Activated naive CD8-positive, alpha-beta T cell treated with anti-CD3 and anti-CD28 coated beads, Interleukin-2, amount 10 ng/mL, durations not matched to agents 7 days and 5 days (primary cell): Measurements from ENCODE around the gene SUSD3. TPM values are rescaled to one million over a fixed set of nuclear protein-coding genes. Genes with fewer than 3 reads are reported as not detected.
A peak's percentile ranks its signal among the peaks of the same experiment; 100 is the strongest.

Experiments
- ATAC-seq: fragments of 150-1000 bp; cut with Tn5 transposase; one replicate; pipeline ENCODE4 v1.10.0; 2021; ENCODE audit warnings: low read depth, moderate library complexity
- POLR2A ChIA-PET: fragments of 350-600 bp; sonication (Branson Sonifier 250); formaldehyde crosslinking; loops from one replicate; lab custom pipeline; 2021; ENCODE audit warnings: antibody characterized with exemption; lab: Charles Lee
- DNase-seq: peaks from one replicate; pipeline ENCODE4 v3.0.0; 2021
- H3K27ac Mint-ChIP-seq: one replicate; pipeline ENCODE4 v1.8.0; 2022; ENCODE audit warnings: mild to moderate bottlenecking, mixed read lengths
- H3K27me3 Mint-ChIP-seq: one replicate; pipeline ENCODE4 v1.8.0; 2022; ENCODE audit warnings: mild to moderate bottlenecking, moderate library complexity, mixed read lengths
- H3K36me3 Mint-ChIP-seq: one replicate; pipeline ENCODE4 v1.8.0; 2021; ENCODE audit warnings: mild to moderate bottlenecking, mixed read lengths
- H3K4me1 Mint-ChIP-seq: one replicate; pipeline ENCODE4 v1.8.0; 2021; ENCODE audit warnings: mixed read lengths
- H3K4me3 Mint-ChIP-seq: one replicate; pipeline ENCODE4 v1.8.0; 2022; ENCODE audit warnings: mild to moderate bottlenecking, moderate library complexity, mixed read lengths
- H3K9me3 Mint-ChIP-seq: one replicate; pipeline ENCODE4 v1.8.0; 2021; ENCODE audit warnings: mixed read lengths
- total RNA-seq, 2 experiments: library from RNA; stranded (reverse); gene quantifications; one replicate each; pipeline ENCODE4 v1.2.3, GENCODE V29; 2021

Gene SUSD3
- total RNA-seq, 2 experiments from 2014 or later, result 68.0 to 70.4 TPM

DNA sequence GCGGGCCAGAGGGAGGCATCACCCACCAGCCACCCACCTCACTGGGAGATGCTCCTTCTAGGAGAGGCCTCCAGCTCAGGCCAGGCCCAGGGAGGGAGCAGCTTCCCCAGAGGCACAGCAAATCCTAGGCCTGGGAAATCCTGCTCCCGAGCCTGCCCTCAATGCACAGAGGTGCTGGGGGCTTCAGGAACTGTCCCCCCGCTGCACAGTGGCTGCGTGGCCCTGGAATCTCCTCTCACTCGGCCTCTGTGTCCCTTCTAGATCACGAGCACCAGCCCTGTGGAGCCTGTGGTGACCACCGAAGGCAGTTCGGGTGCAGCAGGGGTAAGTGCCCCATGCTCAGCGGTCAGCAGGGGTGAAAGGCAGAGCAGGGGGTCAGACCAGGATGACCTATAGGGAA, 36.4 kb upstream of the SUSD3 start:
- Mint-ChIP-seq H3K36me3 (peaks cover 36% of the 10 kb centered on the region), H3K9me3 (no peaks in the 10 kb centered on the region), H3K4me1 (peaks cover 42% of the 10 kb centered on the region), H3K27ac (peak overlapping the region; percentile 84), H3K27me3 (no peaks in the 10 kb centered on the region), H3K4me3 (no peak overlapping the region)
- ATAC-seq, result no peak
- POLR2A ChIA-PET, result no interaction called here
- peak; percentile 23 for DNase-seq

DNA sequence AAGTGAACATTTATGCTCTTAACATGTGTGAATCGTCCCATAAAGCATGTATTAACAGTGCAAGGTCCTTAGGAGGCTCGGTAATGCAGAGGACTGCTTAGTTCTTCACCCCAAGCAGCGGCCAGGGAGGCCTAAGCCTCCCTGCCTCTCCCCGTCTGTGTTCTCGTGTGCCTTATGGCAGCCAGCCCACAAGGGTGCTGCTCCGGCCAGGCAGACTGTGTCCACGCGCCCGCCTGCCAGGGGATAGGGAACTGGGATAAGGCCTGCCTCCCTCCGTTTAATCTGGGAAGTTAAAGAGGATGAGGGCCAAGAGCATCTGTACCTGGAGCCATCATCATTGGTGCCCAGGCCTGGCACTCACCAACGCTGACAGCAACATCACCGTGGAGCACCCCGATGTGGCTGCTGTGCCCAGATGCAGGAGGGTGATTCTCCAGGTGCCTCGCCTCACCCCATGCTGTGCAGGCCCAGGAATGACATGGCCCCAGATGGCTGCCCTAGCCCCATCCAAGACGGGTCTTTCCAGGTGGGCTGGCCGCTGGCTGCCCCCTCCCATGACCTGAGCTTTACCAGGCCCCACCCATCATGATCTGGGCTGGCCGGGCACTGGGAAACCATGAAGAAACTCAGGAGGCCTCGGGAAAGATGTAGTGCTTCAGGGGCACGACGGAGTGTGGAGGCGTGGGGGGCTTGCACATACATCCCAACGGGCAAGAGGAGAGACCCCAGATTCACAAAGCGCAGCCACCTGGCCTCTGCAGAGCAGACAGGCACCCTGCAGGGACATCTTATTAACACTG, 35.6 kb upstream of the SUSD3 start:
- no peak for ATAC-seq
- DNase-seq, result no peak
- peaks cover 47% of the 10 kb centered on the region for H3K4me1 Mint-ChIP-seq
- H3K4me3 Mint-ChIP-seq, result no peak overlapping the region
- H3K36me3 Mint-ChIP-seq, result peaks cover 33% of the 10 kb centered on the region
- H3K9me3 Mint-ChIP-seq, result no peaks in the 10 kb centered on the region
- no peaks in the 10 kb centered on the region for H3K27me3 Mint-ChIP-seq
- POLR2A ChIA-PET, result no interaction called here
- peak overlapping the region; percentile 68 for H3K27ac Mint-ChIP-seq

DNA sequence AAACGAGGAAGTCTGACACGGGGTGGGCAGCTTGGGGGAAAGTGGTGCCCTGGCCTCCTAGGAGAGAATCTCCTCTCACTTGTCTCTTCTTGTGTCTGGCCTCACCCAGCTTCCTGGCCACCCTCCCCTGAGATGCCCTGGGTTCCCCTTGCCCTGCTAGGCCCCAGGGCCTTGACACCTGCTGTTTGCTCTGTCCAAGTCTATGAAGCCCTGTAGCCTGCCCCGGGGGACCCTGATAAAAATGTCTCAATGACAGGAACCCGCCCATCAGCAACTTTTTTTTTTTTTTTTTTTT, 35.0 kb upstream of the SUSD3 start:
- H3K4me3 Mint-ChIP-seq, result no peak overlapping the region
- DNase-seq (no peak), ATAC-seq (no peak)
- H3K36me3 Mint-ChIP-seq, result peaks cover 28% of the 10 kb centered on the region
- no peaks in the 10 kb centered on the region for H3K27me3 Mint-ChIP-seq
- H3K27ac Mint-ChIP-seq, result no peak overlapping the region
- POLR2A ChIA-PET, result no interaction called here
- no peaks in the 10 kb centered on the region for H3K9me3 Mint-ChIP-seq
- peaks cover 49% of the 10 kb centered on the region for H3K4me1 Mint-ChIP-seq

DNA sequence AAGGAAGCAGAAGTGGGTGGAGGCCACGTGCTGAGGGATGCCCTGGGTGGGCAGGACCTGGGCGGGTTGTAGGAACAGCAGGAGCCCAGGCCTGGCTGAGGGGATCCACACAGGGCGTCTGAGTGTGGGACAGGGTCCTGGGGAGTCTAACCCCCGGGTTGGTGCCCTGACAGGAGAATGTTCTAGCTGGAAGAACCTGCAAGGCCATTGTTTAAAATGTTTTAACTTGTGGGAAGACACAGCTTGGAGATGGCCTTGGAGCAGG, 33.9 kb upstream of the SUSD3 start:
- peak overlapping the region; percentile 81 for H3K27ac Mint-ChIP-seq
- H3K36me3 Mint-ChIP-seq, result peaks cover 22% of the 10 kb centered on the region
- ATAC-seq, result no peak
- H3K4me3 Mint-ChIP-seq, result peak overlapping the region; percentile 15
- no peak for DNase-seq
- peaks cover 48% of the 10 kb centered on the region for H3K4me1 Mint-ChIP-seq
- H3K9me3 Mint-ChIP-seq, result no peaks in the 10 kb centered on the region
- no peaks in the 10 kb centered on the region for H3K27me3 Mint-ChIP-seq
- POLR2A ChIA-PET, result interaction anchor here (1.0 to 2.2 kb wide), 8 partner anchors 11 to 71 kb away, joined by 3 to 16 read pairs (median 6); no protein-coding TSS in a partner anchor

DNA sequence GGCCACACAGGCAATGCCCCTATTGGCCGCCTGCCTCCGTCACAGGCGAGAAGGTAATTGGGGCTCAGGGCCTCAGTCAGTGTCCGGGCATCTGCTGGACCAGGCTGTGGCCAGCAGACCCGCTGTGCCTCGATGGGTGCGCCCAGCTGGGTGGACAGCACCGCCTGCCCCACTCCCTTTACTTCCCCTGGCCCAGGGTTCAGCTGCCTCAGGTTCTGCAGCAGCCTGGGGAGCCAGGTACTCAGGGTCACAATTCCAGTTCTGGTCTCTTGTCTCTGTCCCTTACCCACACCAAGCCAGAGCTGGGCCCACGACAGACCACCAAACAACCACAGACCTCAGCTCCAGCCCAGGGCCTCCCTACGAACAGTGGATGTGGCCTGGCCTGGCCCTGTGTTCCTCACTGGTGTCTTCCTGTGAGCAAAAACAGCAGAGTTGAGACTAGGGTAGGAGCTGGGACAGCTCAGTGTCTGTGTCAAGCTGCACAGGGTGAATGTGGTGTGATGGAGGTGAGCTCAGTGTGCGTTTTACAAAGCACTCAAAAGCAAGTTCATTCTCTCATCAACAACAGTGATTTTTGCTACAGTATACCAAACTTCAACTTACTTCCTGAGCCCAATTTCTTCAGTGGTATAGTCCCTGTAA, 33.4 kb upstream of the SUSD3 start:
- no peaks in the 10 kb centered on the region for H3K9me3 Mint-ChIP-seq
- DNase-seq, result no peak
- POLR2A ChIA-PET, result interaction anchor here (0.5 to 2.2 kb wide), 17 partner anchors 8 to 74 kb away, joined by 3 to 16 read pairs (median 4); no protein-coding TSS in a partner anchor

DNA sequence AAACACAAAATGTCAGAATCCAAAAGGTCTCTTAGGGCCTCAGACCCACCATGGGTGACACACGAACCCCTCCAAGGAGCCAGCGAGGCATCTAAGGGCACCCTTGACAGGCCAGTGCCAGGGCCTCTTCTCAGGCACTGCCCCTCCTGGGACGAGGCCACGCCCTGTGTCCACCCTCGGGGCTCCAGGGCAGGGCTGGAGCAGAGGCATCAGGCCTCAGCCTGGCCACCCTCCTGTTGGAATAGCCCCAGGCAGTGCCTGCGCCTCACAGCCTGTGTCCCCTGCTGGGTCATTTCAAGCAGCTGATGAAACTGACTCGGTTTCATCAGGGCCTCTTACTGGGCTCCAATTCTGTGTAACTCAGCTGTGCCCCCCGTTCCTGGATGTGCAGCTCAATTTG, 32.8 kb upstream of the SUSD3 start:
- Mint-ChIP-seq H3K4me1 (peaks cover 55% of the 10 kb centered on the region), H3K27me3 (no peaks in the 10 kb centered on the region), H3K27ac (peak overlapping the region; percentile 92), H3K36me3 (peaks cover 31% of the 10 kb centered on the region), H3K9me3 (no peaks in the 10 kb centered on the region), H3K4me3 (peak overlapping the region; percentile 72)
- DNase-seq (no peak), ATAC-seq (no peak)
- POLR2A ChIA-PET, result interaction anchor here (0.5 to 2.2 kb wide), 16 partner anchors 9 to 74 kb away, joined by 3 to 16 read pairs (median 4); no protein-coding TSS in a partner anchor

More for the DNA sequence above, 33.4 kb upstream of the SUSD3 start:
- H3K27ac Mint-ChIP-seq, result peak overlapping the region; percentile 92
- no peaks in the 10 kb centered on the region for H3K27me3 Mint-ChIP-seq
- peaks cover 53% of the 10 kb centered on the region for H3K4me1 Mint-ChIP-seq
- ATAC-seq, result peak; percentile 69
- H3K4me3 Mint-ChIP-seq, result peak overlapping the region; percentile 72
- H3K36me3 Mint-ChIP-seq, result peaks cover 27% of the 10 kb centered on the region

DNA sequence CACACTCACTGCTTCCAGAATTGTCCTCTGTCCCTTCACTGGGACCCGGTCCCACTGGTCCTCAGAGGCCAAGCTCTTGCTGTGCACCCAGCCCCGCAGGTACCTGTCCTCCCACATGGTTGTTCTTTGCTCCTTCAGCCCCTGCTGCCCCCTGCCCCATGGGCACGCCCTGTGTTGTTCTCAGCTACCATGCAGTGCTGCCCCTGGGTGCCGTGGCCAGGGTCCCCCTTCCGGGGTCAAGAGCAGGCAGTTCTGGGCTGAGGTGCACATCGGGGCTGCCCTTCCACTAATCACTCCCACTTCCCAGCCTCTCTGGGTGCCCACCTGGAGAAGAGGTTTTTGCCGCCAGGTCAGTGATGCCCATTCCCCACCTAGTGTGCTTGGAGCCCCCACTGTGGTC, 31.9 kb upstream of the SUSD3 start:
- Mint-ChIP-seq H3K36me3 (peaks cover 37% of the 10 kb centered on the region), H3K27ac (peak overlapping the region; percentile 90), H3K9me3 (no peaks in the 10 kb centered on the region), H3K27me3 (no peaks in the 10 kb centered on the region), H3K4me1 (peaks cover 53% of the 10 kb centered on the region), H3K4me3 (no peak overlapping the region)
- DNase-seq (no peak), ATAC-seq (no peak)
- POLR2A ChIA-PET, result interaction anchor here (1.9 to 2.2 kb wide), 3 partner anchors 33 to 61 kb away, joined by 7 to 16 read pairs (median 12); no protein-coding TSS in a partner anchor

DNA sequence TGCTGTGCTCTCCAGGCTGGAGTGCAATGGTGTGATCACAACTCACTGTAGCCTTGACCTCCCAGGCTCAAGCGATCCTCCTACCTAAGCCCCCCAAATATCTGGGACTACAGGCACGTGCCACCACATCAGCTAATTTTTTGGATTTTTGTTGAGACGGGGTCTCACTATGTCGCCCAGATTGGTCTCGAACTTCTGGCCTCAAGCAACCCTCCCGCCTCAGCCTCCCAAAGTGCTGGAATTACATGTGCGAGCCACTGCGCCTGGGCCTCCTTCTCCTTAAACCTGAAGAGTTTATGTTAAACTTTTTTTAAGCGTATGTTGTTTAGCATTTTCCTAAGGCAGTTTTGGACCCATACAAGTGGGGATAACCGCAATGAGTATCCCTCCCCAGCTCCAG, 30.8 kb upstream of the SUSD3 start:
- Mint-ChIP-seq H3K27ac (peak overlapping the region; percentile 90), H3K36me3 (peaks cover 38% of the 10 kb centered on the region), H3K4me1 (peaks cover 50% of the 10 kb centered on the region), H3K9me3 (no peaks in the 10 kb centered on the region), H3K27me3 (no peaks in the 10 kb centered on the region), H3K4me3 (peak overlapping the region; percentile 74)
- ATAC-seq (no peak), DNase-seq (no peak)
- POLR2A ChIA-PET, result interaction anchor here (0.6 to 2.4 kb wide), 16 partner anchors 13 to 106 kb away, joined by 3 to 25 read pairs (median 5); partner anchors contain the start of genes CARD19 and NINJ1

DNA sequence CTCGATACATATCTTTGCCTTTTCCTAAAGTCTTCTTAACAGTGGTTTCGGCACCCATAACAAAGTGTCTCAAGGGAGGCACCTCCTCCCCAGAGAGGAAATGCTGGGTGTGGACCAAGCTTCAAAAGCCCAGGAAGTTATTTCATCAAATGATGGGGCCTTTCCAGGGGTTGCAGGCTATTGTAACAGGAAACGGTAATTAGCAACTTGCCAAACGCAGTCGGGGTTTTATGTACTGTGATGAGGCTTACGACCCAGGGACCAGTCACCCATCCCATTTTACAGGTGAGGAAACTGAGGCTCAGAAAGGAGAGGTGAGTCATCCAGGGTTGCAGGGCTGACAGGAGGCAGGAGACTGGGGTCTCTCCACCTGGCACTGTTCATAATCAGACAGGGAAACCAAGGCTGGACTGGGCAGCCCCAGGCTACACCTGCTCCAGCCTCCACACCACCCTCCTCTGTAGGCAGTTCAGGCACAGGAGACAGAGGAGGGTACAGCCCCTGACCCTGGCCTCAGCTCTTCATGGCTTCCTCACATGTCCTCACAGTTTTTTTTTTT, 30.0 kb upstream of the SUSD3 start:
- DNase-seq (no peak), ATAC-seq (peak; percentile 84)
- Mint-ChIP-seq H3K27ac (peak overlapping the region; percentile 90), H3K9me3 (no peaks in the 10 kb centered on the region), H3K4me1 (peaks cover 48% of the 10 kb centered on the region), H3K36me3 (peaks cover 39% of the 10 kb centered on the region), H3K4me3 (peak overlapping the region; percentile 74), H3K27me3 (no peaks in the 10 kb centered on the region)
- POLR2A ChIA-PET, result interaction anchor here (0.6 to 2.4 kb wide), 20 partner anchors 13 to 106 kb away, joined by 3 to 25 read pairs (median 5); partner anchors contain the start of genes CARD19 and NINJ1

DNA sequence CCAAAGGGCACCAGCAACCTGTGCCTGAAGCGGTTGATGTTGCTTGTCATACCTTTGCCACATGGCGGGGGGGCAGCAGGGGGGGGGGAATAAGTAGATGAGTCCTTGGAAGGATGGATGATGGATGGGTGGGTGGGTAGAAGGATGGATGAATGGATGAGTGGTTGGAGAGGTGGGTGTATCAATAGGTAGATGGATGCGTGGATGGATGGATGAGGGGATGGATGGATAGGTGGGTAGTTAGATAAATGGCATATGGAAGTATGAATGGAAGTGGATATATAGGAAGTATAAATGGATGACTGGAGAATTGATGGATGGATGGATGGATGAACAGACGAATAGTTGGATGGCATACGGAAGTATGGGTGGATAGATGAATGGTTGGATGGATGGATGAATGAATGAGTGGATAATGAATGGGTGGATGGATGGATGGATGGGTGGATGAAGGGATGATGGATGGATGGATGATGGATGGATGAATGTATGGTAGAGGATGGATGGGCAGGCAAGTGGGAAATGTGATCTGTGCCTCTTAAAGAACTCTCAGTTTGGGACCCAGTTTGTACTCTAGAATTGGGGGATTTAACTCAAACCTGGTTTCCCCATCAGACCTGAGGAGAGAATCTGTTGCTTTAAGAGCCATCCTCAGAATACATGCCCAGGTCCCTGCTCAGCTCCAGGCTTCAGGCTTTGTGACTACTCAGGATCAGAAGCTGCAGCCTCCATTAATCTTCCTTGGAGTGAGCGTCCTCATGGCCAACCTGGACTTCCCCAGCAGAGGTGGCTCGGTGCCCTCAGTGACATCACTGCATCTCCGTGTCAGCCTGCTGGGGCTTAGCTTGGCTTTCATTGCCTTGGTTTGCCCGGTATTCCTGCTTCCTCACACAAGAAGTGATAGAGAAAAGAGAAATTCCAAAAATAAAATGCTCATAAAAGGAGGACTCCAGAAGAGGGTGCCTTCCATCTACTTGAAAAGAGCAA, 27.6 kb upstream of the SUSD3 start:
- peaks cover 37% of the 10 kb centered on the region for H3K36me3 Mint-ChIP-seq
- H3K27me3 Mint-ChIP-seq, result no peaks in the 10 kb centered on the region
- ATAC-seq, result no peak
- H3K4me1 Mint-ChIP-seq, result peaks cover 38% of the 10 kb centered on the region
- H3K4me3 Mint-ChIP-seq, result peak overlapping the region; percentile 25
- peak overlapping the region; percentile 89 for H3K27ac Mint-ChIP-seq
- DNase-seq, result no peak
- POLR2A ChIA-PET, result interaction anchor here (0.6 kb wide), 1 partner anchor 11 kb away, joined by 6 read pairs; no protein-coding TSS in a partner anchor
- H3K9me3 Mint-ChIP-seq, result no peaks in the 10 kb centered on the region

DNA sequence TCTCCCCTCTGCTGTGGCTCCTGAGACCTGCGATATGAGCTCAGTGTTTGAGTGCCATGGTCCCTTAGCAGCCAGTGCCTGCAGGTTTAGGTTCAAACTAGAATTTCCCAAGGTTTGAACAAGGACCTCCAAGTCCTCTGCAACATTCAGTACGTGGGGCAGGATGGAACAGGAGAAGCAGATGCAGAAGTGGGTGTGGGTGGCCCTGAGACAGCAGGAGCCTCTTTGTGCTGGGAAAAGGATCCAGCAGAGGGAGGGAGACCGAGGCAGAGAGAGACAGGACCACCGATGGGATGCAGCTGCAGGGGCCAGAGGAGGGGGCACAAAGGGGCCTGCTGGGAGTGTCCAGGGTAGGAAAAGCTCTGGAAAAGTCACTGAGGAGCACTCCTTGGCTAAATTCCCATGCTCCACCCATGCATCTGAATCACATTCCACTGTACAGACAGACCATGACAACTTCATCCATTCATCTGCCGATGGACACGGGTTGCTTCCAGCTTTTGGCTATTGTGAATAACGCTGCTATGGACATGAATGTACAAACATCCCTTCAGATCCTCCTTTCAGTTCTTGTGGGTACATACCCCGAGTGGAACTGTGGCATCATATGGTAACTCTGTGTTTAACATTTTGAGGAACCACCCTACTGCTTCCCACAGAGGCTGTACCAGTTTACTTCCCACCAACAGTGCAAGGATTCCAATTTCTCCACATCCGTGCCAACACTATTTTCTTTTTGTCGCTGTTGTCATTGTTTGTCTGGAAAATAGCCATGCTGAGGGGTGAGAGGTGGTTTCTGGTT, 26.7 kb upstream of the SUSD3 start:
- peaks cover 36% of the 10 kb centered on the region for H3K36me3 Mint-ChIP-seq
- ATAC-seq (no peak), DNase-seq (no peak)
- H3K27ac Mint-ChIP-seq, result peak overlapping the region; percentile 40
- H3K9me3 Mint-ChIP-seq, result no peaks in the 10 kb centered on the region
- H3K4me3 Mint-ChIP-seq, result no peak overlapping the region
- no peaks in the 10 kb centered on the region for H3K27me3 Mint-ChIP-seq
- peaks cover 39% of the 10 kb centered on the region for H3K4me1 Mint-ChIP-seq
- POLR2A ChIA-PET, result interaction anchor here (0.6 kb wide), 1 partner anchor 10 kb away, joined by 6 read pairs; no protein-coding TSS in a partner anchor

DNA sequence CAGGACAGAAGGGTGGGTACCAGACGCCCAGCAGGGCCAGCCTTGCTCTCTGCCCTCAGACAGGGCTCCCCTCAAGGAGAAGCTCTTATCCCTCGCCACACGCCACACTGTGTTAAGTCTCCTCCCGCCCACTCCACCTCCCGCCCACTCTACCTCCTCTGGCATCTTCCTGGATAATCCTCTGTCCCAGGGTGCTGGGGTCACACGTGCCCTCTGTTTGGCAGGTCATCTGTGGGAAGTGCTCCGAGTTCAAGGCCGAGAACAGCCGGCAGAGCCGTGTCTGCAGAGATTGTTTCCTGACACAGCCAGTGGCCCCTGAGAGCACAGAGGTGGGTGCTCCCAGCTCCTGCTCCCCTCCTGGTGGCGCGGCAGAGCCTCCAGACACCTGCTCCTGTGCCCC, 26.0 kb upstream of the SUSD3 start:
- ATAC-seq (no peak), DNase-seq (no peak)
- no peaks in the 10 kb centered on the region for H3K27me3 Mint-ChIP-seq
- H3K36me3 Mint-ChIP-seq, result peaks cover 32% of the 10 kb centered on the region
- H3K9me3 Mint-ChIP-seq, result no peaks in the 10 kb centered on the region
- peak overlapping the region; percentile 30 for H3K27ac Mint-ChIP-seq
- H3K4me1 Mint-ChIP-seq, result peaks cover 35% of the 10 kb centered on the region
- no peak overlapping the region for H3K4me3 Mint-ChIP-seq
- POLR2A ChIA-PET, result no interaction called here
